Measurements from ENCODE around the gene LZTS2.

The LZTS2 gene, protein sequence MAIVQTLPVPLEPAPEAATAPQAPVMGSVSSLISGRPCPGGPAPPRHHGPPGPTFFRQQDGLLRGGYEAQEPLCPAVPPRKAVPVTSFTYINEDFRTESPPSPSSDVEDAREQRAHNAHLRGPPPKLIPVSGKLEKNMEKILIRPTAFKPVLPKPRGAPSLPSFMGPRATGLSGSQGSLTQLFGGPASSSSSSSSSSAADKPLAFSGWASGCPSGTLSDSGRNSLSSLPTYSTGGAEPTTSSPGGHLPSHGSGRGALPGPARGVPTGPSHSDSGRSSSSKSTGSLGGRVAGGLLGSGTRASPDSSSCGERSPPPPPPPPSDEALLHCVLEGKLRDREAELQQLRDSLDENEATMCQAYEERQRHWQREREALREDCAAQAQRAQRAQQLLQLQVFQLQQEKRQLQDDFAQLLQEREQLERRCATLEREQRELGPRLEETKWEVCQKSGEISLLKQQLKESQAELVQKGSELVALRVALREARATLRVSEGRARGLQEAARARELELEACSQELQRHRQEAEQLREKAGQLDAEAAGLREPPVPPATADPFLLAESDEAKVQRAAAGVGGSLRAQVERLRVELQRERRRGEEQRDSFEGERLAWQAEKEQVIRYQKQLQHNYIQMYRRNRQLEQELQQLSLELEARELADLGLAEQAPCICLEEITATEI

DNA sequence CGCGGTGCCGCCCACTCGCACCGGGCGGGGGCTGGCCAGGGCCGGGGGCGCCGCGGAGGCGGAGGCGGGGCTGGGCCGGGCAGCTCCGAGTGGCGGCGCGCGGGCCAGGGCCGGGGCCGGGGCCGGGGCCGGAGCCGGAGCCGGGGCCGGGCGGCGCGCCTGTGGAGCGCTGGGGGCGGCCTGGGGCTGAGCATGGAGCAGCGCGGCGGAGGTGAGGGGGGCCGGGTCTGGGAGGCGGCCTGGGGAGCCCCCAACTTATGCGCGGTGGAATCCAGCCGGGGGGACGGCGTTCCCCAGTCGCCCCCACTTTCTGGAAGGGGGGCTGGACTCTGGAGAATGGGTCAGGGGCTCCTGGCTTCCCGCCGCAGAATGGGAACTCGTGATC, at the start of gene LZTS2:
TSS of gene LZTS2 (plus strand) at position 67 of the 385 bp plus-strand sequence. CDS start 2,731 bp downstream, outside the sequence.
- no peaks in the 10 kb centered on the region for H3K27me3 Mint-ChIP-seq
- peak within 1 kb of the TSS; percentile 95 for H3K4me3 Mint-ChIP-seq
- H3K27ac Mint-ChIP-seq = peak within 1 kb of the TSS; percentile 96
- H3K9me3 Mint-ChIP-seq (ENCODE audit: low read depth) = no peaks in the 10 kb centered on the region
- H3K36me3 Mint-ChIP-seq = no peaks in the 10 kb centered on the region
- H3K4me1 Mint-ChIP-seq (ENCODE audit: low read depth) = peaks cover 24% of the 10 kb centered on the region

DNA sequence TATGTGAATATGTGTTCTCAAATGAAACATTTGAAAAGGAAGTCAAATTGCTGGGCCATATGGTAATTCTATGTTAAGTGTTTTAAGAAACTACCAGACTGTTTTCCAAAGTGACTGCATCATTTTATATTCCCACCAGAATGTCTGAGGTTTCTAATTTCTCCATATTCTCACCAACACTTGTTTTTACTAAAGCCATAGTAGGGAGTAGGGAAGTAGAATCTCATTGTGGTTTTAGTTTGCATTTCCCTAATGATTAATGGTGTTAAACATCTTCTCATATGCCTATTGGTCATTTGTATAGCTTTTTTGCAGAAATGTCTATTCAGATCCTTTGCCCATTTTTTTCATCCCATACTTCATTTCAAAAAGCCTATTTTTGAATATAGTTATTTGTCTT, 39.4 kb upstream of the LZTS2 start:
- H3K27ac Mint-ChIP-seq = no peak overlapping the region
- H3K27me3 Mint-ChIP-seq = no peaks in the 10 kb centered on the region
- H3K4me1 Mint-ChIP-seq (ENCODE audit: low read depth) = peaks cover 4% of the 10 kb centered on the region
- H3K4me3 Mint-ChIP-seq = no peak overlapping the region
- no peaks in the 10 kb centered on the region for H3K9me3 Mint-ChIP-seq (ENCODE audit: low read depth)
- peaks cover 10% of the 10 kb centered on the region for H3K36me3 Mint-ChIP-seq

DNA sequence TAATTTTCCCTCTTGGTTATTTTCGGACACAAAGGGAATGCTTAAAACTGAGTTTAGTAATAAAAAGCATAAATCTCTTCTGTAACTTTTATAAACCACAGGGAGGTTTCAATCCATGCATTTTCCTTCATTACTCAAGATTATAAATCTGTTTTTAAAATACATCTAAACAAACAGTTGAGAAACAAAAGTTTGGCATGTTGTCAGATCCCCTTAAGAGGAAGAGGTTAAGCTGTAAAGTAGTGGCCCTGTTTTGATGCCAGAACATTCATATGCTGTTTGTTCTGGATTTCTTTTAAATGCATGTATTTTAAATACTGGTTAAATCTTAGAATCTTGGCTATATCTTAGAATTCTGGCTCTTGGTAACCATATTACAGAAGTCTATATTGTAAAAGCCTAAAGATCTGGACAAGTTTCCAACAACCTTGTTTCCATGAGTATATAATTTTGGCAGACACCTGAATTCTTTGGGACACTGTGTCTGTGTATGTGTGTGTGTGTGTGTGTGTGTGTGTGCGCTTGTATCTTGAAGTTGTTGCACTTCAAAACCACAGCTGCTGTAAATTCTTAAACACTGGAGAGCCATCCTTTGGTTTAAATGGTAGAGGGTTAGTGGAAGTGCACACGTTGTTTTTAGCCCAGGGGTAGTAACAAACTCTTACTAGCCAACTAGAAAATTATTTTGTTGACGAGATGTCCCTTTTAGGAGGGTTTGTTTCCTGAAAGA, 37.1 kb upstream of the LZTS2 start:
- Mint-ChIP-seq H3K27ac (no peak overlapping the region), H3K4me3 (no peak overlapping the region), H3K4me1 (ENCODE audit: low read depth) (no peaks in the 10 kb centered on the region), H3K9me3 (ENCODE audit: low read depth) (no peaks in the 10 kb centered on the region), H3K27me3 (no peaks in the 10 kb centered on the region), H3K36me3 (peaks cover 6% of the 10 kb centered on the region)

DNA sequence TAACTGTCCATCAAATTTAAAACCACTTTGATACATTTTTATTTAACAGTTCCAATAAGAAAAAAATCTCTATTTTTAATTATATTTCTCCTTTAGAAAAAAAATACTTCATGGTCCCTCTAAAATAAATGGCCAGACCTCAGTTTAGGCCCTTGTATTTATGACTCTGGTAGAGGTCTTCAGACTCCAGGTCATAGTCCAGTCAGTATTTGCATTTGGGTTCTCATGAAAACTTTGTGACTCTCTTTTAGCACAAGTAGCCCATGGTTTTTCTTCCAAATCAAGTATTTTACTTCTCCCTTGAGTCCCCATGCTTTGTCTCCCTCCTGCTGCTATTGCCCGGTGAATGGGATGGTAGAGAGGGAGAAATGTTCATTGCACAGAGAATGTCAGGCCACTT, 35.8 kb upstream of the LZTS2 start:
- H3K27ac Mint-ChIP-seq = no peak overlapping the region
- peaks cover 6% of the 10 kb centered on the region for H3K4me1 Mint-ChIP-seq (ENCODE audit: low read depth)
- no peaks in the 10 kb centered on the region for H3K27me3 Mint-ChIP-seq
- H3K4me3 Mint-ChIP-seq = no peak overlapping the region
- H3K36me3 Mint-ChIP-seq = peaks cover 4% of the 10 kb centered on the region
- no peaks in the 10 kb centered on the region for H3K9me3 Mint-ChIP-seq (ENCODE audit: low read depth)

DNA sequence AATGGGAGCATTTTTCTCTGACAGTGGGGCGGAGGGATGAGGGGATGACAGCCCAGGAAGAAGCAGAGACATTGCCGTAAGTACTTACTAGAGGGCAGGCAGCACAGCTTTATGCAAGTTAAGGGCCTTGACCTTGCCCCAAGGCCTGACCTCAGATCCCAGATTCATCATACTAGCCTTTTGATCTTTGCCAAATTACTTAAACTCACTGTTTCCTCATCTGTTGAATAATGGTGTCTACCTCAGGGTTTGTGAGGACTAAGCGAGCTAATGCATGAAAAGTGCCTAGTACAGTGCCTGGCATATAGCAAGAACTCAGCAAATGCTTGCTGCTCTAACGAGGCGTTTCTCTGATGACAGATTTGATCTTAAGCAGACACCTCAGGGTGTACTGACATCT, 33.8 kb upstream of the LZTS2 start:
- Mint-ChIP-seq H3K4me1 (ENCODE audit: low read depth) (peaks cover 6% of the 10 kb centered on the region), H3K36me3 (no peaks in the 10 kb centered on the region), H3K9me3 (ENCODE audit: low read depth) (no peaks in the 10 kb centered on the region), H3K4me3 (no peak overlapping the region), H3K27ac (no peak overlapping the region), H3K27me3 (no peaks in the 10 kb centered on the region)

DNA sequence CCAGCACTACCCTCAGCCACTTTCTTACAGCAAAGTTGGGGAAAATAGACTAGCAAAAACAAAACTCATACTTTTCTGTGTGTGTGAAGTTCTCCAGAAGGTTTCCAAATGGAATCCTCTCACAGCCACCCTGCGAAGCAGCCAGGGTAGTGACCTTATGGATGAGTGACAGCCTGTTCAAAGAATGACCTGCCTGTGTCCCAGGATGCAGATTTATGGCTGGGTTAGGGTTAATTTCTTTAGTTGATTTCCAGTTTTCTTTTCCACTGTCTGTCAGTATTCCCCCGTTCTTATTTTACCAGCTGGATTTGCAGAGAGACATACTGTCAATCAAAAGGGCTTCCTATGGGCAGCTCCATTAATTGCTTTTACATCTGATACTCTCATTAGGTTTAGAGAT, 32.7 kb upstream of the LZTS2 start:
- H3K4me3 Mint-ChIP-seq = no peak overlapping the region
- no peaks in the 10 kb centered on the region for H3K36me3 Mint-ChIP-seq
- no peaks in the 10 kb centered on the region for H3K27me3 Mint-ChIP-seq
- peaks cover 6% of the 10 kb centered on the region for H3K4me1 Mint-ChIP-seq (ENCODE audit: low read depth)
- H3K27ac Mint-ChIP-seq = no peak overlapping the region
- H3K9me3 Mint-ChIP-seq (ENCODE audit: low read depth) = no peaks in the 10 kb centered on the region

DNA sequence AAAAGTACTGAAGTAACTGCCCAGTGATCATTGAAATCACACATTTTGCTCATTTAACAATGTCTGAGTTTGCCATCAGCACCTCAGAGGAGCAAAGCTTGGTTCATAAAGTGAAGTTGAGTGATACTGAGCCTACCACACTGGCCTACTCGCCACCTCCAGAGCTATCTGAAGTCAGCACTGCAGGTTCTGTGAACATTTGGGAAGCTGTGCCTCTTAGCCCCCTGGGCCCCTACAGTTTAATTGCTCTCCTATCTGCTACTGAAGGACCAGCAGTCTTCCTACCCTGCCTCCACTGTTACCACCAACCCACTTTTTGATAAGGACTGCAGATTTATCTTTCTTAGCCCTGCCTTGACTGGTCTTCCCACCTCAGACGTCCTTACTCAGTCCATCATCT, 32.3 kb upstream of the LZTS2 start:
- Mint-ChIP-seq H3K9me3 (ENCODE audit: low read depth) (no peaks in the 10 kb centered on the region), H3K36me3 (no peaks in the 10 kb centered on the region), H3K27me3 (no peaks in the 10 kb centered on the region), H3K4me1 (ENCODE audit: low read depth) (peaks cover 6% of the 10 kb centered on the region), H3K27ac (no peak overlapping the region), H3K4me3 (no peak overlapping the region)

DNA sequence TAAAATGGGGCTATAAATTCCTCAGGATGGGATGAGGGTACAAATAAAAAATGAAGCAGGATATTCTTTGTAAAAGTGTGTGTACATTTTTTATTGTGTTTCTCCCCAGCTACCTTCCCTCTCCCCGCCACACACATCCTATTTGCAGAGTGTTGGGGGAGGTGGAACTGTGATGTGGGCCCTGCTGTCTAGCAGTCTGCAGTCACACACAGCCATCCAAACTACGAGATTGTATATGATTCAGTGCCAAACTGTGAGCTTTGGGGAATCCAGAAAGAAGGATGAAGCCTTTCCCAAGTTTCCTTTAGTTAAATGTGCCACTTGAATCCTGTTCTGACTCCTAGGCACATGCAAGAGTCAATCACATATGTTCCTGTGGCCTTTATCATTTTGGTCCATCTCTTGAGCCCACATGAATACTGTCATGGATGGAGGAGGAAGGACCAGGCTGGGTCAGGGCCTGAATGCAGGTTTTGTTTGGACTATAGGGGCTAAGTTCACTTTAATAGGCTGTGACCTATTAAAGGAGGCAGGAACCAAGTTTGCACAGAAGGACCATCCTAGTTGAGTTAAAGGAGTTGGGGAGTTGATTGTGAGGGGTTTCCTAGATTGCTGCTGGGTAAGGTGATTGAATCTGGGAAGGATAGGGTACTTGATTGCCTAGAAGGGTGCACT, 31.4 kb upstream of the LZTS2 start:
- Mint-ChIP-seq H3K9me3 (ENCODE audit: low read depth) (no peaks in the 10 kb centered on the region), H3K27me3 (no peaks in the 10 kb centered on the region), H3K4me3 (peak overlapping the region; percentile 75), H3K36me3 (no peaks in the 10 kb centered on the region), H3K27ac (no peak overlapping the region), H3K4me1 (ENCODE audit: low read depth) (peaks cover 6% of the 10 kb centered on the region)

DNA sequence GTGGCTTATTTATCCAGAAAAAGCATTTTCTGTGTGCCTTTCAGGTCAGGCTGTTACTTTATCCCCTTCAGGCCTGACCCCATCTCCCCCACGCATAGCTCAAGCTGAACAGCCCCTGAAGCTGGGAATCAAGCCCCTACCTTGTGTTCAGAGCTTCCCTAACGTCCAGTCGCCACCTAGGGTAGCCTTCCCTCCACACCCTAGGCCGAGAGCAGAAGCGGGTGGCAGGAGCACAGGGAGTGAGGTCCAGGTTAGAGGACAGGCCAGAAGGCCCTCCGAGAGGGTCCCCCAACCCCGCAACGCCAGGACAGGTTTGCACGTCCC, 30.8 kb upstream of the LZTS2 start:
- Mint-ChIP-seq H3K36me3 (no peaks in the 10 kb centered on the region), H3K27ac (no peak overlapping the region), H3K4me3 (peak overlapping the region; percentile 75), H3K4me1 (ENCODE audit: low read depth) (peaks cover 6% of the 10 kb centered on the region), H3K9me3 (ENCODE audit: low read depth) (no peaks in the 10 kb centered on the region), H3K27me3 (no peaks in the 10 kb centered on the region)

DNA sequence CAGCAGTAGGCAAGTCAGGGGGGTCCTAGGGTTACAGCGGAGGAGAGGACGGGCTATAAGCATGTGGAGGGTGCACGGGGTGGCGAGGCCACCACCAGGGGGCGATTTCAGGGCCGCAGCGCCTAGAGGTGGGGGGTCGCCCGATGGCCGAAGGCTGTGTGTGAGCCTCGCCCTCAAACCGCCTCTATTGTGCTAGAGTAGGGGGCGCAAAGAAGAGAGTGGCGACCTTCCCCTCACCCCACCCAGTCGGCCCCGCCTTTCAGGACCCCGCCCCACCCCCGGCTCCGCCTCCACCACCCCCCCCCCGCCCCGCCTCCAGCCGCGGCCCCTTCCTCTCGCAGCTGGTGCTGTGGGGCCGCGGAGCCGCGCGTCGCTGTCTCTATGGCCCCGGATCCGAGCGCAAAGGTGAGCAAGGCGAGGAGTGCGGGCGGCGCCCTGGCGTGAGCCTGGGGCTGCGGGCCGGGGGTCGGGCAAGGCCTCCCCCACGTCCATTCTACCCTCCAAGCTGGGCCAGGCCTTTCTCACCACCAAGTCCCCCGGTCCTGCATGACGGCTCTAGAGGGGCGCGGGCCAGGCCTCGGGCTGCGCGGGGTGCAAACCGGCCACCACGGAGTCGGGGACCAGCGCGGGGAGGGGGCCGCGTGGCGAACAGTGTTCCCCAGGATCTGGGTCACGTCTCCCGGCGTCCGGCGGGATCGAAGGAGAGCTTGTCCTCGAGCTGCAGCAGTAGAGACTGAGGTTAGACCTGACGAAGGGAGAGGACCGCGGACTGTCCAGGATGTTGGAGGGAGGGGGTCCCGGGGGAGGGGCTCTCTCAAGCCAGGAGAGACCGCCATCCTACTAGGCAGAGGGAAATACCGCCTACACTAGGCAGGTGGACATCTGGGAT, 30.2 kb upstream of the LZTS2 start, which contains the start of gene SEMA4G:
TSS of gene SEMA4G (plus strand) at position 318 of the 889 bp plus-strand sequence. CDS start 3,409 bp downstream, outside the sequence.
- Mint-ChIP-seq H3K27ac (no peak within 1 kb of the TSS), H3K27me3 (no peaks in the 10 kb centered on the region), H3K36me3 (no peaks in the 10 kb centered on the region), H3K4me3 (peak within 1 kb of the TSS; percentile 75), H3K4me1 (ENCODE audit: low read depth) (peaks cover 6% of the 10 kb centered on the region), H3K9me3 (ENCODE audit: low read depth) (no peaks in the 10 kb centered on the region)

DNA sequence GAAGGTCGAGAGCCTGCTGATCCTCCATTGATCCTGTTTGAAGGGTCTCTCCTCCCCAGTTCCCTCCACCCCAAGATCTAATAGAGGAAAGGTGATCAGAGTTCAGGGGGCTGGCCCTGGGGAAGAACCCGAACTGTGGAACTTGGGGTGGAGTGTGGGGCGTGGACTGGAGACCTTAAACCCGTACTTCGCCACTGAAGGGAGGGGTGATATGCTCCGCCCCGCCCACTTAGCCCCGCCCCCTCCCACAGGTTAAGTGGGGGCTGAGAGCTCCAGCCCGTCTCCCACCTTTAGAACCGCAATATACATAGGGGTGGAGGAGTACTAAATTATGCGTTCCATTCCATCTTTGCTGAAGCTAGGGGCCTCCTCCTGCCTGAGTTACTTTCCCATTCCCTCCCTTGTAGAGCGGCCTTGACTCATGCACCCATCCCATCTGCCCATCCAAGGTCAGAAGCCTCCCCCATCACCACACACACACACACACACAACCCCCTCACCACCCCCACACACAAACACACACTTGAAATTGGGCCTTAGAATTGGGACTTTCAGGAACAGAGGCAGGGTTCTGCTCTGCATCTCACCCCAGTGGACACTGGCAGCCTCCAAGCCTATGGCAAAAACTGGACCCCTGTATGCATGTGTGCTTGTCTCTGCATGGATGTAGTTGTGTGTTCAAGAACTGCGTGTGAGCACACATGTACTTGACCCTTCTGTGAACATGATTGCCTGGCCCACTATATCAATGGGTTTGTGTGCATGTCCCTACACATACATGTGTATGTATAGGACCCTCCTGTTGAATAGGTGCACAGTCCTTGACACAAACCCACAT, 29.3 kb upstream of the LZTS2 start:
- H3K27me3 Mint-ChIP-seq = no peaks in the 10 kb centered on the region
- no peaks in the 10 kb centered on the region for H3K9me3 Mint-ChIP-seq (ENCODE audit: low read depth)
- H3K36me3 Mint-ChIP-seq = no peaks in the 10 kb centered on the region
- H3K4me1 Mint-ChIP-seq (ENCODE audit: low read depth) = peaks cover 6% of the 10 kb centered on the region
- H3K27ac Mint-ChIP-seq = no peak overlapping the region
- peak overlapping the region; percentile 70 for H3K4me3 Mint-ChIP-seq

DNA sequence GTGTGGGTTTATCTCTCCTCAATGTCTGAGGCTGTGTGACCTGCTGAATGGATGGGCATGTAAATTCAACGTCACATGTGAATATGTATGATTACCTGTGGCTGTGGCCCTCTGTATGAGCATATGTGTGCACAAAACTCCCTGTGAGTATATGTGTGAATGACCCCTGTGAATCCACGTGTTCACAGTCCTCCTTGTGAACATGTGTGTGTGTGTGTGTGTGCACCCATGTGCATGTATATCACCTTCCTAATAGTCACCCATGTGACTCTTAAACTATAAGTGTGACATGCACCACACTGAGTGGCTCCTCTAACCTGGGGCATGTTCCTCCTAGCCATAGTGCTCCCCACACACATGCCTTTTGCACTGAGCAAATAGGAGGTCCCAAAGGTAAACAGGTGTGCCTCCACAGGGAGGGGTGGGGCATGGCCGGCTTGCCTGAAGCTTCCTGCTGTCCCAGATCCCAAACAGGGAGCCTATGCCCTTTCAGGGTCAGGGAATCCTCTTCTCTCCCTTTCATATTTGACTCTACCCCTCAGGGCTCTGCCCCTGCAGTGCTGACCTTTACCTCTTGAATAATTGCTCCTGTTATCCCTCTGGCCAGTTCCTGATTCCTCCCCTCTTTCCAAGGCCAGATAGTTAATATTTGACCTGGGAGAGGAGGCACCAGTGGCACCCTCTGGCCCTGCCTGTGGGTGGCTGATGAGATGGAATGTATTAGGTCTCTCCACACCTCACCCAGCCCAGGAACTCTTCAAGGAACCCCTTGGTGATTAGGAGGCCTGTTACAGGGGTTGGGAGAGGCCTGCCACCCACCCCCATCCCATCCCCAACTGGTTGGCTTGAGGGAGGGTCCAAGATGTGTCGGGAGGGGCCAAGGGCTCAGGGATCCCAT, 28.4 kb upstream of the LZTS2 start:
- Mint-ChIP-seq H3K9me3 (ENCODE audit: low read depth) (no peaks in the 10 kb centered on the region), H3K4me3 (peak overlapping the region; percentile 70)

More for the DNA sequence above, 28.4 kb upstream of the LZTS2 start:
- H3K4me1 Mint-ChIP-seq (ENCODE audit: low read depth) = peaks cover 6% of the 10 kb centered on the region
- no peaks in the 10 kb centered on the region for H3K27me3 Mint-ChIP-seq
- no peak overlapping the region for H3K27ac Mint-ChIP-seq
- H3K36me3 Mint-ChIP-seq = no peaks in the 10 kb centered on the region
